GM18873 (cell line): ENCODE measurements around the gene LIMS2.

Experiments used
- ATAC-seq: cut with Tn5 transposase; IDR thresholded peaks from one replicate; pipeline ENCODE4 v1.9.1; 2021; ENCODE audit warnings: mild to moderate bottlenecking, moderate library complexity, moderate number of reproducible peaks; ENCODE audit not compliant: unreplicated experiment, low FRiP score

The LIMS2 gene

GRCh38 chr2:127678531-127678930 is 3.2 kb upstream of the LIMS2 start:
- no peak for ATAC-seq

- no peak for ATAC-seq
These were observed 1.6 kb upstream of the LIMS2 start for GRCh38 chr2:127676906-127677305.

GRCh38 chr2:127674241-127675209 is 805 bp downstream of the LIMS2 start:
- no peak for ATAC-seq

GRCh38 chr2:127673291-127674069 is 1.9 kb downstream of the LIMS2 start:
- no peak for ATAC-seq

GRCh38 chr2:127672341-127673224 is 2.7 kb downstream of the LIMS2 start:
- no peak for ATAC-seq

- no peak for ATAC-seq
These were observed 3.6 kb downstream of the LIMS2 start for GRCh38 chr2:127671557-127672302.

GRCh38 chr2:127670957-127671290 is 4.4 kb downstream of the LIMS2 start:
- no peak for ATAC-seq

- ATAC-seq = no peak
These were observed 5.0 kb downstream of the LIMS2 start for GRCh38 chr2:127670055-127670956.

- no peak for ATAC-seq
These were observed 6.3 kb downstream of the LIMS2 start for GRCh38 chr2:127669056-127669455.

GRCh38 chr2:127665267-127665893 is 9.9 kb downstream of the LIMS2 start:
- no peak for ATAC-seq

- ATAC-seq = no peak
These were observed 10.5 kb downstream of the LIMS2 start for GRCh38 chr2:127664895-127665225.

- ATAC-seq = no peak
These were observed 11.1 kb downstream of the LIMS2 start for GRCh38 chr2:127664065-127664894.

- no peak for ATAC-seq
These were observed 11.7 kb downstream of the LIMS2 start for GRCh38 chr2:127663566-127664064.

GRCh38 chr2:127662937-127663565 is 12.3 kb downstream of the LIMS2 start:
- ATAC-seq = no peak

GRCh38 chr2:127661949-127662510 is 13.3 kb downstream of the LIMS2 start:
- no peak for ATAC-seq

GRCh38 chr2:127661072-127661649 is 14.2 kb downstream of the LIMS2 start:
- ATAC-seq = no peak

GRCh38 chr2:127660291-127660578 is 15.1 kb downstream of the LIMS2 start:
- ATAC-seq = no peak
